HUES48 (cell line): ENCODE data around the gene LHX3.

Experiments used
- H3K27ac ChIP-seq: one replicate; pipeline ENCODE4 v1.7.0; 2013; ENCODE audit warnings: low read depth, low read length, inconsistent platforms
- H3K27me3 ChIP-seq: 2 replicates; pipeline ENCODE4 v1.6.1; 2013; ENCODE audit warnings: mild to moderate bottlenecking, low read length; ENCODE audit not compliant: control insufficient read depth, insufficient read depth
- H3K36me3 ChIP-seq: 2 replicates; pipeline ENCODE4 v1.6.1; 2013; ENCODE audit warnings: low read length; ENCODE audit not compliant: control insufficient read depth, insufficient read depth
- H3K4me1 ChIP-seq: 2 replicates; pipeline ENCODE4 v1.6.1; 2013; ENCODE audit warnings: mild to moderate bottlenecking, low read length; ENCODE audit not compliant: control insufficient read depth, insufficient read depth
- H3K4me3 ChIP-seq: 2 replicates; pipeline ENCODE4 v1.5.1; 2013; ENCODE audit warnings: mild to moderate bottlenecking, low read depth, low read length
- H3K9ac ChIP-seq: 2 replicates; pipeline ENCODE4 v1.6.1; 2013; ENCODE audit warnings: mild to moderate bottlenecking, low read depth, low read length, moderate library complexity
- H3K9me3 ChIP-seq: 2 replicates; pipeline ENCODE4 v1.6.1; 2013; ENCODE audit warnings: low read length; ENCODE audit not compliant: control insufficient read depth, insufficient read depth

LHX3 gene

GRCh38 chr9:136211441-136212344 is 6.8 kb upstream of the LHX3 start:
- no peaks in the 10 kb centered on the region for H3K4me1 ChIP-seq
- no peaks in the 10 kb centered on the region; the same call in 1 of the 2 replicates for H3K9me3 ChIP-seq
- H3K36me3 ChIP-seq: peaks cover 55% of the 10 kb centered on the region
- no peak overlapping the region for H3K4me3 ChIP-seq
- H3K27ac ChIP-seq: no peak overlapping the region
- H3K9ac ChIP-seq: no peak overlapping the region
- H3K27me3 ChIP-seq: no peaks in the 10 kb centered on the region; the same call in 1 of the 2 replicates

GRCh38 chr9:136211006-136211405 is 6.1 kb upstream of the LHX3 start:
- Histone ChIP-seq H3K4me3 (no peak overlapping the region), H3K9me3 (no peaks in the 10 kb centered on the region; the same call in 1 of the 2 replicates), H3K27ac (no peak overlapping the region), H3K9ac (no peak overlapping the region), H3K4me1 (no peaks in the 10 kb centered on the region), H3K27me3 (peaks cover under 1% of the 10 kb centered on the region; the same call in 1 of the 2 replicates), H3K36me3 (peaks cover 50% of the 10 kb centered on the region)

GRCh38 chr9:136210276-136210675 is 5.3 kb upstream of the LHX3 start:
- Histone ChIP-seq H3K9ac (no peak overlapping the region), H3K36me3 (peaks cover 42% of the 10 kb centered on the region), H3K27ac (no peak overlapping the region)

GRCh38 chr9:136209786-136210185 is 4.9 kb upstream of the LHX3 start:
- H3K9me3 ChIP-seq: no peaks in the 10 kb centered on the region; the same call in 1 of the 2 replicates
- peaks cover 37% of the 10 kb centered on the region for H3K36me3 ChIP-seq
- H3K27me3 ChIP-seq: peaks cover 11% of the 10 kb centered on the region
- H3K4me3 ChIP-seq: no peak overlapping the region
- no peak overlapping the region for H3K9ac ChIP-seq
- H3K27ac ChIP-seq: no peak overlapping the region
- 0 out of 2 replicates have a peak, but pooled peaks cover 2% of the 10 kb centered on the region for H3K4me1 ChIP-seq

More at GRCh38 chr9:136210276-136210675, 5.3 kb upstream of the LHX3 start:
- no peak overlapping the region for H3K4me3 ChIP-seq
- 0 out of 2 replicates have a peak, but pooled peaks cover under 1% of the 10 kb centered on the region for H3K4me1 ChIP-seq
- H3K9me3 ChIP-seq: no peaks in the 10 kb centered on the region; the same call in 1 of the 2 replicates
- peaks cover 8% of the 10 kb centered on the region for H3K27me3 ChIP-seq

- H3K27ac ChIP-seq: no peak overlapping the region
- no peak overlapping the region for H3K4me3 ChIP-seq
- H3K9me3 ChIP-seq: no peaks in the 10 kb centered on the region
- peaks cover 17% of the 10 kb centered on the region for H3K27me3 ChIP-seq
- peaks cover 32% of the 10 kb centered on the region for H3K36me3 ChIP-seq
- 0 out of 2 replicates have a peak, but pooled peaks cover 2% of the 10 kb centered on the region for H3K4me1 ChIP-seq
- H3K9ac ChIP-seq: no peak overlapping the region
Observed at GRCh38 chr9:136209232-136209631, 4.3 kb upstream of the LHX3 start.

- H3K36me3 ChIP-seq: peaks cover 26% of the 10 kb centered on the region
- 0 out of 2 replicates have a peak, but pooled peaks cover 2% of the 10 kb centered on the region for H3K4me1 ChIP-seq
Observed at GRCh38 chr9:136208675-136209074, 3.7 kb upstream of the LHX3 start.

GRCh38 chr9:136207616-136208015 is 2.7 kb upstream of the LHX3 start:
- Histone ChIP-seq H3K9me3 (no peaks in the 10 kb centered on the region), H3K36me3 (peaks cover 22% of the 10 kb centered on the region), H3K4me1 (0 out of 2 replicates have a peak, but pooled peaks cover 2% of the 10 kb centered on the region), H3K9ac (no peak overlapping the region), H3K4me3 (no peak overlapping the region), H3K27me3 (peaks cover 33% of the 10 kb centered on the region), H3K27ac (no peak overlapping the region)

More at GRCh38 chr9:136208675-136209074, 3.7 kb upstream of the LHX3 start:
- no peak overlapping the region for H3K27ac ChIP-seq
- no peak overlapping the region for H3K4me3 ChIP-seq
- peaks cover 23% of the 10 kb centered on the region for H3K27me3 ChIP-seq
- no peaks in the 10 kb centered on the region for H3K9me3 ChIP-seq
- no peak overlapping the region for H3K9ac ChIP-seq

- peaks cover 17% of the 10 kb centered on the region for H3K36me3 ChIP-seq
- H3K4me1 ChIP-seq: 0 out of 2 replicates have a peak, but pooled peaks cover 2% of the 10 kb centered on the region
- no peak overlapping the region for H3K4me3 ChIP-seq
- H3K27me3 ChIP-seq: peaks cover 42% of the 10 kb centered on the region
- H3K9ac ChIP-seq: no peak overlapping the region
- no peaks in the 10 kb centered on the region for H3K9me3 ChIP-seq
- H3K27ac ChIP-seq: no peak overlapping the region
Observed at GRCh38 chr9:136206602-136207275, 1.8 kb upstream of the LHX3 start.

- peaks cover 17% of the 10 kb centered on the region for H3K36me3 ChIP-seq
- H3K27me3 ChIP-seq: peaks cover 53% of the 10 kb centered on the region
- H3K4me1 ChIP-seq: 0 out of 2 replicates have a peak, but pooled peaks cover 2% of the 10 kb centered on the region
Observed at GRCh38 chr9:136205707-136205992, 722 bp upstream of the LHX3 start.

GRCh38 chr9:136204145-136204805 is 653 bp downstream of the LHX3 start:
- Histone ChIP-seq H3K36me3 (peaks cover 9% of the 10 kb centered on the region), H3K9me3 (no peaks in the 10 kb centered on the region), H3K27ac (no peak overlapping the region), H3K9ac (no peak overlapping the region), H3K4me1 (peaks cover 7% of the 10 kb centered on the region; the same call in 1 of the 2 replicates), H3K4me3 (no peak overlapping the region), H3K27me3 (peaks cover 67% of the 10 kb centered on the region)

More at GRCh38 chr9:136205707-136205992, 722 bp upstream of the LHX3 start:
- Histone ChIP-seq H3K9me3 (no peaks in the 10 kb centered on the region), H3K27ac (no peak overlapping the region), H3K4me3 (no peak overlapping the region), H3K9ac (no peak overlapping the region)
